ENCODE data around the gene PCDHGA8.
"Not testable (repeated sequence)": the region's sequence is repeated elsewhere in the genome, so short reads cannot be mapped to it uniquely, and the experiment has no call there.

PCDHGA8 gene

GRCh38 chr5:141371572-141372475, 20.6 kb upstream of the PCDHGA8 start:
- no peak for DNase-seq

- peak; percentile 40 for DNase-seq
These were observed 18.6 kb upstream of the PCDHGA8 start, which contains the start of gene PCDHGA6 for GRCh38 chr5:141373673-141374317. PCDHGA6 (plus strand) TSS chr5:141373891; CDS start chr5:141374084, 193 bp downstream.

GRCh38 chr5:141374627-141375026, 17.8 kb upstream of the PCDHGA8 start:
- DNase-seq = no peak

GRCh38 chr5:141375444-141376155, 16.8 kb upstream of the PCDHGA8 start:
- peak; percentile 30 for DNase-seq

- no peak for DNase-seq
These were observed 9.8 kb upstream of the PCDHGA8 start, which contains the start of gene PCDHGA7 for GRCh38 chr5:141382469-141383294. PCDHGA7 (plus strand) TSS chr5:141382742; CDS start chr5:141382900, 158 bp downstream.

- DNase-seq = no peak
These were observed 9.1 kb upstream of the PCDHGA8 start for GRCh38 chr5:141383345-141383744.

GRCh38 chr5:141384471-141385267, 7.8 kb upstream of the PCDHGA8 start:
- DNase-seq = no peak

- DNase-seq = peak; percentile 55
These were observed 4.7 kb upstream of the PCDHGA8 start, which contains the start of gene PCDHGB4 for GRCh38 chr5:141387557-141388311. PCDHGB4 (plus strand) TSS chr5:141387698; CDS start chr5:141387885, 187 bp downstream.

GRCh38 chr5:141388661-141389060, 3.8 kb upstream of the PCDHGA8 start:
- DNase-seq = no peak

- peak; percentile 40 for DNase-seq
These were observed 3.0 kb upstream of the PCDHGA8 start for GRCh38 chr5:141389153-141390042.

GRCh38 chr5:141393267-141393666, 834 bp downstream of the PCDHGA8 start:
- DNase-seq = peak; percentile 48

- DNase-seq = peak; percentile 37
These were observed 2.2 kb downstream of the PCDHGA8 start for GRCh38 chr5:141394401-141395187.

GRCh38 chr5:141397756-141398551, 5.5 kb downstream of the PCDHGA8 start, which contains the start of gene PCDHGB5:
PCDHGB5 (plus strand) TSS chr5:141397947; CDS start chr5:141398128, 181 bp downstream.
- DNase-seq = not testable (repeated sequence)

GRCh38 chr5:141398608-141399007, 6.2 kb downstream of the PCDHGA8 start:
- no peak for DNase-seq

- no peak for DNase-seq
These were observed 7.3 kb downstream of the PCDHGA8 start for GRCh38 chr5:141399555-141400258.

GRCh38 chr5:141402553-141403243, 10.3 kb downstream of the PCDHGA8 start, which contains the start of gene PCDHGA9:
PCDHGA9 (plus strand) TSS chr5:141402778; CDS start chr5:141402953, 175 bp downstream.
- DNase-seq = no peak

All from activated CD8-positive, alpha-beta memory T cell treated with anti-CD3 and anti-CD28 coated beads for 24 hours (primary cell).